K562 (cell line): ENCODE data around the gene CACNA1C. TPM values are rescaled to one million over a fixed set of nuclear protein-coding genes. Genes with fewer than 3 reads are reported as not detected.

Source experiments
- ATAC-seq: fragments of 200-7000 bp; cut with Tn5 transposase; 3 replicates; pipeline ENCODE4 v1.9.1; 2020; ENCODE audit warnings: moderate library complexity
- BruUV-seq: library from RNA; stranded (reverse); fragments of 400-500 nt; replicated peaks from 2 replicates; lab custom pipeline; 2021; lab: Mats Ljungman, UMichigan
- CTCF ChIA-PET: fragments of 300-600 bp; formaldehyde crosslinking; extraction: SDS; loops from one replicate; lab custom pipeline; 2021; ENCODE audit warnings: low intra/inter-chr PET ratio; lab: Yijun Ruan, JAX
- POLR2A ChIA-PET: fragments of 300-600, 350-650 bp; sonication (Branson Sonifier 250); formaldehyde crosslinking; extraction: SDS; loops from one replicate; lab custom pipeline; 2021; ENCODE audit warnings: antibody characterized with exemption, inconsistent platforms; lab: Yijun Ruan, JAX
- DNase-seq, 4 experiments: peaks; one replicate each; pipeline versions ENCODE4 v3.0.0 to v3.0.0-alpha.2; 2011 to 2018; ENCODE audit warnings: low spot score in 3 of 4, mixed read lengths in 3 of 4; ENCODE audit errors: extremely low read depth in 1 of 4
- FAIRE-seq: peaks from 2 replicates; lab custom pipeline; 2011; peaks lifted over from hg19 to GRCh38; lab: Jason Lieb, UNC
- H2AFZ ChIP-seq: 2 replicates; pipeline ENCODE4 v1.6.0; 2011; ENCODE audit warnings: low read depth, low read length, control low read depth, inconsistent platforms
- H3K27ac ChIP-seq: fragments of 200-600 bp; 3 replicates; pipeline ENCODE4 v1.8.0; 2011; ENCODE audit warnings: low read depth, mild to moderate bottlenecking, control low read depth, inconsistent platforms, low read length, moderate library complexity, mixed read lengths; ENCODE audit errors: extremely low read depth
- H3K27me3 ChIP-seq, 2 experiments: fragments of 300-600 bp in 1 of 2; 2 replicates in 1 of 2; 3 replicates in 1 of 2; pipeline versions ENCODE4 v1.6.0 to v1.8.0; 2011; ENCODE audit warnings: inconsistent platforms in 2 of 2, low read length in 2 of 2, mild to moderate bottlenecking in 1 of 2, mixed read lengths in 1 of 2, moderate library complexity in 1 of 2; ENCODE audit not compliant: control insufficient read depth in 2 of 2, insufficient read depth in 2 of 2
- H3K36me3 ChIP-seq: fragments of 300-600 bp; 3 replicates; pipeline ENCODE4 v1.8.0; 2011; ENCODE audit warnings: mild to moderate bottlenecking, low read length, inconsistent platforms; ENCODE audit not compliant: control insufficient read depth, insufficient read depth
- H3K4me1 ChIP-seq, 2 experiments: fragments of 200-600 bp in 1 of 2; replicated peaks in 1 of 2; 2 replicates in 1 of 2; 3 replicates in 1 of 2; pipeline versions ENCODE4 v1.5.1 to v1.8.0; 2011; ENCODE audit warnings: inconsistent platforms in 2 of 2, low read length in 2 of 2, mild to moderate bottlenecking in 1 of 2, mixed read lengths in 1 of 2, moderate library complexity in 1 of 2; ENCODE audit not compliant: control insufficient read depth in 2 of 2, insufficient read depth in 2 of 2
- H3K4me2 ChIP-seq: 2 replicates; pipeline ENCODE4 v1.6.1; 2011; ENCODE audit warnings: low read length, control low read depth, inconsistent platforms, mixed read lengths; ENCODE audit not compliant: insufficient read depth
- H3K4me3 ChIP-seq: fragments of 200-600 bp; sonication (generic), shearing (Covaris generic); 2 replicates; pipeline ENCODE4 v1.5.1; 2016; ENCODE audit warnings: control low read depth, inconsistent platforms
- H3K79me2 ChIP-seq: fragments of 200-600 bp; 3 replicates; pipeline ENCODE4 v1.8.0; 2011; ENCODE audit warnings: low read length, inconsistent platforms; ENCODE audit not compliant: control insufficient read depth, insufficient read depth
- H3K9ac ChIP-seq, 2 experiments: 2 replicates each; pipeline versions ENCODE4 v1.6.0 to v1.6.1; 2011; ENCODE audit warnings: low read depth in 2 of 2, low read length in 2 of 2, control low read depth in 1 of 2, inconsistent platforms in 1 of 2, mild to moderate bottlenecking in 1 of 2, mixed read lengths in 1 of 2; ENCODE audit not compliant: insufficient read depth in 1 of 2
- H3K9me1 ChIP-seq: one replicate; pipeline ENCODE4 v1.6.0; 2011; ENCODE audit warnings: inconsistent platforms, mild to moderate bottlenecking, low read length, moderate library complexity; ENCODE audit not compliant: control insufficient read depth, insufficient read depth
- H3K9me3 ChIP-seq: replicated peaks from 2 replicates; pipeline ENCODE4 v1.5.1; 2011; ENCODE audit warnings: low read depth, low read length, inconsistent platforms; ENCODE audit not compliant: control insufficient read depth, insufficient read depth
- H4K20me1 ChIP-seq: replicated peaks from 2 replicates; pipeline ENCODE4 v1.6.1; 2011; ENCODE audit warnings: low read length, inconsistent platforms, mixed read lengths; ENCODE audit not compliant: control insufficient read depth, insufficient read depth
- CAMTA2 ChIP-seq: fragments of 250-450 bp; sonication (Bioruptor Pico); conservative IDR thresholded peaks from 2 replicates; pipeline ENCODE4 v1.5.1; 2022
- CHCHD3 ChIP-seq: fragments of 250-450 bp; sonication (Bioruptor Pico); IDR thresholded peaks from 2 replicates; pipeline ENCODE4 v2.1.2; 2022; ENCODE audit warnings: mild to moderate bottlenecking
- ELF2 ChIP-seq: fragments of 250-450 bp; sonication (Bioruptor Pico); IDR thresholded peaks from 2 replicates; pipeline ENCODE4 v1.5.0; 2021; ENCODE audit warnings: mild to moderate bottlenecking
- EP400 ChIP-seq: fragments of 450-650 bp; IDR thresholded peaks from 2 replicates; pipeline ENCODE4 v1.6.1; 2017; ENCODE audit warnings: antibody characterized with exemption, mild to moderate bottlenecking, moderate library complexity
- GABPB1 ChIP-seq: sonication (generic); formaldehyde crosslinking; IDR thresholded peaks from 2 replicates; pipeline ENCODE4 v1.8.0; 2022; ENCODE audit warnings: mild to moderate bottlenecking, missing genetic modification reagents
- HOXB6 ChIP-seq: fragments of 250-450 bp; sonication (Bioruptor Pico); IDR thresholded peaks from 2 replicates; pipeline ENCODE4 v1.5.1; 2022; ENCODE audit warnings: mild to moderate bottlenecking, borderline replicate concordance
- NFATC3 ChIP-seq: fragments of 450-650 bp; IDR thresholded peaks from 2 replicates; pipeline ENCODE4 v1.6.1; 2017; ENCODE audit warnings: mild to moderate bottlenecking
- NR2F6 ChIP-seq: fragments of 450-650 bp; formaldehyde crosslinking; IDR thresholded peaks from 2 replicates; pipeline ENCODE4 v1.4.0; 2020; ENCODE audit warnings: mild to moderate bottlenecking
- PHF8 ChIP-seq: fragments of 200-600 bp; sonication (generic); IDR thresholded peaks from 2 replicates; pipeline ENCODE4 v1.6.1; 2012; ENCODE audit warnings: mixed run types, mild to moderate bottlenecking, inconsistent platforms, low read length, moderate library complexity, borderline replicate concordance
- RB1 ChIP-seq: fragments of 450-650 bp; IDR thresholded peaks from 2 replicates; pipeline ENCODE4 v1.6.1; 2017; ENCODE audit warnings: low read depth, mild to moderate bottlenecking
- RBM17 ChIP-seq: fragments of 200-400 bp; formaldehyde crosslinking; IDR thresholded peaks from 2 replicates; pipeline ENCODE4 v1.6.1; 2017; ENCODE audit warnings: low read depth, mild to moderate bottlenecking, low read length, borderline replicate concordance
- SMARCE1 ChIP-seq: fragments of 450-650 bp; IDR thresholded peaks from 2 replicates; pipeline ENCODE4 v1.7.1; 2016; ENCODE audit warnings: mild to moderate bottlenecking
- TBL1XR1 ChIP-seq, 2 experiments: IDR thresholded peaks; 2 replicates each; pipeline ENCODE4 v1.6.1; 2012; ENCODE audit warnings: improper control_type of control experiment in 2 of 2, low read length in 2 of 2, mild to moderate bottlenecking in 1 of 2
- ZNF197 ChIP-seq: fragments of 200-800 bp; sonication (Bioruptor generic); IDR thresholded peaks from 2 replicates; pipeline ENCODE4 v1.6.1; 2016; ENCODE audit warnings: low read depth, missing genetic modification characterization, missing compliant biosample characterization
- ZNF77 ChIP-seq: fragments of 250-450 bp; sonication (Bioruptor Pico); IDR thresholded peaks from 2 replicates; pipeline ENCODE4 v1.5.0; 2020
- WGBS: fragments of 100-300 bp; shearing (Covaris generic); methylation state at CpG from one replicate; pipeline ENCODE4 v1.1.6; 2016; ENCODE audit warnings: low coverage, mixed read lengths; ENCODE audit not compliant: insufficient coverage; ENCODE audit errors: missing lambda C conversion rate; 5-methylcytosine and 5-hydroxymethylcytosine counted together
- in situ Hi-C: fragments of 300-500 bp; cut with MboI; formaldehyde crosslinking; loops from 4 replicates; pipeline ENCODE4 v1.15.0; 2018; ENCODE audit warnings: inconsistent platforms, mixed read lengths
- intact Hi-C: fragments of 100-400 bp; cut with micrococcal nuclease; formaldehyde crosslinking; loops from 2 replicates; pipeline ENCODE4 v1.14.2; 2022
- polyA plus RNA-seq, 8 experiments: library from polyadenylated mRNA; depleted of rRNA in 4 of 8; stranded (reverse) in 5 of 8; unstranded in 3 of 8; fragments of >200 nt; fragmentation: Nextera tagmentation in 2 of 8; fragmentation: Illumina TruSeq in 1 of 8; extraction: Ambion mirVana in 2 of 8; extraction: Trizol in 1 of 8; gene quantifications; 2 replicates each; pipeline versions ENCODE4 v1.2.1 to v1.2.3, GENCODE V29; 2011 to 2014; ENCODE audit warnings: inconsistent platforms in 1 of 8, missing spikeins in 1 of 8
- total RNA-seq, 7 experiments: library from RNA; depleted of rRNA in 6 of 7; stranded (reverse); fragments of >200 nt in 6 of 7; fragmentation: Illumina TruSeq in 2 of 7; extraction: Trizol in 2 of 7; gene quantifications; 2 replicates each; pipeline versions ENCODE4 v1.2.1 to v1.2.3, GENCODE V29; 2011 to 2021; ENCODE audit warnings: low replicate concordance in 1 of 7
- TF ChIP-seq, protein P1 (sequence below): fragments of 450-650 bp; IDR thresholded peaks from 2 replicates; pipeline ENCODE4 v1.6.1; 2014; ENCODE audit warnings: low read depth, mild to moderate bottlenecking, moderate library complexity, borderline replicate concordance
- TF ChIP-seq, protein P2 (sequence below): sonication (generic); formaldehyde crosslinking; IDR thresholded peaks from 2 replicates; pipeline ENCODE4 v1.5.0; 2020; ENCODE audit warnings: missing genetic modification reagents
- TF ChIP-seq, protein P3 (sequence below): fragments of 450-650 bp; IDR thresholded peaks from 2 replicates; pipeline ENCODE4 v1.6.1; 2017; ENCODE audit warnings: antibody characterized with exemption

The CACNA1C gene
- total and polyA plus RNA-seq, 9 of the 15 experiments (the other 6 are each of a cell fraction or from before 2014, with no cell fraction given), result not detected

DNA sequence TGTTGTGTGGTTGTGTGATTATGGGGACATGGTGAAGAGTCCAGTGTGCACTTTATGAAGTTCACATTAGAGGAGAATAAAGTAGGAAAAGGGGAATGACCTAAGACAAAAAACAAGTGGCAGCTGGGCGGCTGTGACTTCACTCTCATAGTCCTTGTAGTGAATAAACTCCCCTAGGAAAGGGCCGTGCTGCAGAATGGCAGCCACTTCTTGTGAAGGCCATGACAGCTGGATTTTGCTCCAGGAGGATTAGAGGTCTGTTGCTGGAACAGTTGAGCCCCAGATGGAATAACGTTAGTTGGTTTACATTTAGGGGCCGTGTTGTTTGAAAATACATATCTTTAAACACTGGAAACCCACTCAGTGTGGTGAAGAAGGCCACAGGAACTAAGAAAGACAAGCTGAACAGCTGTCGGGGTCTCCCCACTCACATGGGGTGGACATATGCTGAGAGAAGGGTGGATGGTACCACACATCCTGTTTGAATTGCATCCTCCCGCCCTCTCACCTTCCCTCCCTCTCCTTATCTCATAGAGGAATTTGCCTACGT is 276.9 kb downstream of the CACNA1C start:
- H2AFZ ChIP-seq, result no peak overlapping the region
- TF ChIP-seq EP400 (no peak), PHF8 (no peak), ZNF77 (CRISPR knock-in tag) (no peak), CAMTA2 (CRISPR knock-in tag) (no peak), HOXB6 (CRISPR knock-in tag) (no peak), GABPB1 (no peak), NFATC3 (no peak), TBL1XR1 (IDR thresholded peaks at IDR 0.05; ENCODE audit: low read length in 2 of 2) (no peak), ELF2 (no peak), ZNF197 (no peak), SMARCE1 (no peak), CHCHD3 (CRISPR knock-in tag) (no peak), NR2F6 (CRISPR knock-in tag) (no peak), RB1 (no peak), RBM17 (no peak)
- TF ChIP-seq, protein P1, sequence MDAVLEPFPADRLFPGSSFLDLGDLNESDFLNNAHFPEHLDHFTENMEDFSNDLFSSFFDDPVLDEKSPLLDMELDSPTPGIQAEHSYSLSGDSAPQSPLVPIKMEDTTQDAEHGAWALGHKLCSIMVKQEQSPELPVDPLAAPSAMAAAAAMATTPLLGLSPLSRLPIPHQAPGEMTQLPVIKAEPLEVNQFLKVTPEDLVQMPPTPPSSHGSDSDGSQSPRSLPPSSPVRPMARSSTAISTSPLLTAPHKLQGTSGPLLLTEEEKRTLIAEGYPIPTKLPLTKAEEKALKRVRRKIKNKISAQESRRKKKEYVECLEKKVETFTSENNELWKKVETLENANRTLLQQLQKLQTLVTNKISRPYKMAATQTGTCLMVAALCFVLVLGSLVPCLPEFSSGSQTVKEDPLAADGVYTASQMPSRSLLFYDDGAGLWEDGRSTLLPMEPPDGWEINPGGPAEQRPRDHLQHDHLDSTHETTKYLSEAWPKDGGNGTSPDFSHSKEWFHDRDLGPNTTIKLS, result no peak
- TF ChIP-seq, protein P2, sequence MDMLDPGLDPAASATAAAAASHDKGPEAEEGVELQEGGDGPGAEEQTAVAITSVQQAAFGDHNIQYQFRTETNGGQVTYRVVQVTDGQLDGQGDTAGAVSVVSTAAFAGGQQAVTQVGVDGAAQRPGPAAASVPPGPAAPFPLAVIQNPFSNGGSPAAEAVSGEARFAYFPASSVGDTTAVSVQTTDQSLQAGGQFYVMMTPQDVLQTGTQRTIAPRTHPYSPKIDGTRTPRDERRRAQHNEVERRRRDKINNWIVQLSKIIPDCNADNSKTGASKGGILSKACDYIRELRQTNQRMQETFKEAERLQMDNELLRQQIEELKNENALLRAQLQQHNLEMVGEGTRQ (CRISPR knock-in tag), result no peak
- TF ChIP-seq, protein P3, sequence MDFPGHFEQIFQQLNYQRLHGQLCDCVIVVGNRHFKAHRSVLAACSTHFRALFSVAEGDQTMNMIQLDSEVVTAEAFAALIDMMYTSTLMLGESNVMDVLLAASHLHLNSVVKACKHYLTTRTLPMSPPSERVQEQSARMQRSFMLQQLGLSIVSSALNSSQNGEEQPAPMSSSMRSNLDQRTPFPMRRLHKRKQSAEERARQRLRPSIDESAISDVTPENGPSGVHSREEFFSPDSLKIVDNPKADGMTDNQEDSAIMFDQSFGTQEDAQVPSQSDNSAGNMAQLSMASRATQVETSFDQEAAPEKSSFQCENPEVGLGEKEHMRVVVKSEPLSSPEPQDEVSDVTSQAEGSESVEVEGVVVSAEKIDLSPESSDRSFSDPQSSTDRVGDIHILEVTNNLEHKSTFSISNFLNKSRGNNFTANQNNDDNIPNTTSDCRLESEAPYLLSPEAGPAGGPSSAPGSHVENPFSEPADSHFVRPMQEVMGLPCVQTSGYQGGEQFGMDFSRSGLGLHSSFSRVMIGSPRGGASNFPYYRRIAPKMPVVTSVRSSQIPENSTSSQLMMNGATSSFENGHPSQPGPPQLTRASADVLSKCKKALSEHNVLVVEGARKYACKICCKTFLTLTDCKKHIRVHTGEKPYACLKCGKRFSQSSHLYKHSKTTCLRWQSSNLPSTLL, result no peak

More for the DNA sequence above, 276.9 kb downstream of the CACNA1C start:
- ChIA-PET CTCF (interaction anchor here (0.6 kb wide), 1 partner anchor 241 kb away, joined by 3 read pairs; no protein-coding TSS in a partner anchor), POLR2A (no interaction called here)
- H3K4me2 ChIP-seq, result no peak overlapping the region
- no peak overlapping the region for H3K9ac ChIP-seq
- WGBS, result 10% methylated on average over 3 of the region's 7 CpGs
- H3K27me3 ChIP-seq, result peaks cover 0 to 4% of the 10 kb centered on the region in 2 experiments; a peak in 1 of 5 replicates
- intact Hi-C loops (no loop called here), in situ Hi-C loops (no loop called here)
- no peaks in the 10 kb centered on the region for H3K79me2 ChIP-seq
- H3K9me1 ChIP-seq, result no peaks in the 10 kb centered on the region
- no peaks in the 10 kb centered on the region for H4K20me1 ChIP-seq
- peaks cover 0 to 3% of the 10 kb centered on the region in 2 experiments; a peak in 2 of 5 replicates for H3K4me1 ChIP-seq
- ATAC-seq (no peak), FAIRE-seq (no peak), DNase-seq (no peak)
- no peaks in the 10 kb centered on the region for H3K36me3 ChIP-seq
- H3K4me3 ChIP-seq, result no peak overlapping the region
- H3K9me3 ChIP-seq, result no peaks in the 10 kb centered on the region
- no TSS peak for BruUV-seq
- no peak overlapping the region for H3K27ac ChIP-seq
